Activated CD4-positive, alpha-beta memory T cell treated with anti-CD3 and anti-CD28 coated beads, Interleukin-2, amount 10 ng/mL, durations not matched to agents 7 days and 5 days (primary cell): ENCODE measurements around the gene MINK1. TPM values are rescaled to one million over a fixed set of nuclear protein-coding genes. Genes with fewer than 3 reads are reported as not detected.
A peak's percentile ranks its signal among the peaks of the same experiment; 100 is the strongest.

Experiments
- CTCF ChIA-PET: fragments of 350-600 bp; sonication (Branson Sonifier 250); formaldehyde crosslinking; loops from one replicate; lab custom pipeline; 2021; ENCODE audit warnings: antibody characterized with exemption, inconsistent platforms; lab: Charles Lee
- POLR2A ChIA-PET: fragments of 350-600 bp; sonication (Branson Sonifier 250); formaldehyde crosslinking; loops from one replicate; lab custom pipeline; 2021; ENCODE audit warnings: antibody characterized with exemption; lab: Charles Lee
- DNase-seq: peaks from one replicate; pipeline ENCODE4 v3.0.0-alpha.2; 2020
- H3K27ac Mint-ChIP-seq: one replicate; pipeline ENCODE4 v1.8.0; 2021; ENCODE audit warnings: mild to moderate bottlenecking, mixed read lengths
- H3K27me3 Mint-ChIP-seq: one replicate; pipeline ENCODE4 v1.8.0; 2021; ENCODE audit warnings: mixed read lengths
- H3K36me3 Mint-ChIP-seq: one replicate; pipeline ENCODE4 v1.8.0; 2021; ENCODE audit warnings: low read depth, mixed read lengths
- H3K4me1 Mint-ChIP-seq: one replicate; pipeline ENCODE4 v1.8.0; 2021; ENCODE audit warnings: mixed read lengths
- H3K4me3 Mint-ChIP-seq: one replicate; pipeline ENCODE4 v1.8.0; 2021; ENCODE audit warnings: mild to moderate bottlenecking, mixed read lengths
- H3K9me3 Mint-ChIP-seq: one replicate; pipeline ENCODE4 v1.8.0; 2021; ENCODE audit warnings: mixed read lengths
- total RNA-seq, 2 experiments: library from RNA; stranded (reverse); gene quantifications; one replicate each; pipeline ENCODE4 v1.2.3, GENCODE V29; 2021

Gene MINK1
- total RNA-seq, 2 experiments from 2014 or later, result 107 to 109 TPM

GRCh38 chr17:4796552-4796920 is 36.6 kb upstream of the MINK1 start:
- H3K9me3 Mint-ChIP-seq, result no peaks in the 10 kb centered on the region
- ChIA-PET CTCF (interaction anchor here (0.7 to 1.2 kb wide), 3 partner anchors 10 to 107 kb away, joined by 3 to 4 read pairs (median 3); partner anchors contain the start of genes CHRNE, PLD2 and VMO1), POLR2A (interaction anchor here (0.9 to 2.1 kb wide), 9 partner anchors 10 to 653 kb away, joined by 3 to 17 read pairs (median 5); partner anchors contain the start of genes ARRB2, CYB5D2, PLD2 and ZZEF1)
- H3K4me1 Mint-ChIP-seq, result peaks cover 18% of the 10 kb centered on the region
- H3K36me3 Mint-ChIP-seq, result peaks cover 23% of the 10 kb centered on the region
- H3K27me3 Mint-ChIP-seq, result peaks cover 2% of the 10 kb centered on the region
- peak overlapping the region; percentile 98 for H3K4me3 Mint-ChIP-seq
- peak; percentile 30 for DNase-seq
- peak overlapping the region; percentile 91 for H3K27ac Mint-ChIP-seq

GRCh38 chr17:4800462-4801196 is 32.5 kb upstream of the MINK1 start:
- H3K27ac Mint-ChIP-seq, result no peak overlapping the region
- H3K9me3 Mint-ChIP-seq, result no peaks in the 10 kb centered on the region
- DNase-seq, result no peak
- H3K4me1 Mint-ChIP-seq, result peaks cover 18% of the 10 kb centered on the region
- CTCF ChIA-PET, result interaction anchor here (3.1 kb wide), 1 partner anchor 10 kb away, joined by 17 read pairs; no protein-coding TSS in a partner anchor
- H3K36me3 Mint-ChIP-seq, result peaks cover 23% of the 10 kb centered on the region
- POLR2A ChIA-PET, result interaction anchor here (2.1 kb wide), 1 partner anchor 11 kb away, joined by 12 read pairs; the partner anchor contains the start of gene GLTPD2
- H3K4me3 Mint-ChIP-seq, result no peak overlapping the region
- H3K27me3 Mint-ChIP-seq, result no peaks in the 10 kb centered on the region

GRCh38 chr17:4802228-4802627 is 30.9 kb upstream of the MINK1 start, which contains the start of gene C17orf114:
TSS of gene C17orf114 (minus strand) at chr17:4802328.
- ChIA-PET CTCF (interaction anchor here (0.7 kb wide), 1 partner anchor 12 kb away, joined by 3 read pairs; no protein-coding TSS in a partner anchor), POLR2A (no interaction called here)
- Mint-ChIP-seq H3K9me3 (no peaks in the 10 kb centered on the region), H3K36me3 (peaks cover 19% of the 10 kb centered on the region), H3K4me3 (no peak within 1 kb of the TSS), H3K4me1 (peaks cover 12% of the 10 kb centered on the region), H3K27ac (no peak within 1 kb of the TSS), H3K27me3 (no peaks in the 10 kb centered on the region)
- no peak for DNase-seq

- Mint-ChIP-seq H3K27me3 (no peaks in the 10 kb centered on the region), H3K4me3 (peak overlapping the region; percentile 74), H3K36me3 (peaks cover 4% of the 10 kb centered on the region), H3K9me3 (no peaks in the 10 kb centered on the region), H3K27ac (no peak overlapping the region), H3K4me1 (peaks cover 23% of the 10 kb centered on the region)
- ChIA-PET CTCF (interaction anchor here (1.3 to 3.6 kb wide), 4 partner anchors 10 to 82 kb away, joined by 3 to 17 read pairs (median 6); partner anchors contain the start of genes GLTPD2, MED11 and PSMB6), POLR2A (interaction anchor here (0.6 to 2.0 kb wide), 8 partner anchors 8 to 103 kb away, joined by 3 to 19 read pairs (median 4); partner anchors contain the start of genes ARRB2, GLTPD2, PELP1 and PSMB6)
- DNase-seq, result no peak
Observed at GRCh38 chr17:4806456-4806776, 26.7 kb upstream of the MINK1 start.

GRCh38 chr17:4806777-4807604 is 26.1 kb upstream of the MINK1 start, which contains the start of gene PLD2:
TSS of gene PLD2 (plus strand) at chr17:4807152. CDS start at chr17:4807773, 621 bp downstream.
- peaks cover 4% of the 10 kb centered on the region for H3K36me3 Mint-ChIP-seq
- H3K4me3 Mint-ChIP-seq, result peak within 1 kb of the TSS; percentile 74
- DNase-seq, result peak; percentile 88
- POLR2A ChIA-PET, result interaction anchor here (0.6 to 2.0 kb wide), 12 partner anchors 9 to 104 kb away, joined by 3 to 19 read pairs (median 4); partner anchors contain the start of genes ARRB2, GLTPD2, MINK1 and PELP1
- H3K27ac Mint-ChIP-seq, result no peak within 1 kb of the TSS
- H3K4me1 Mint-ChIP-seq, result peaks cover 23% of the 10 kb centered on the region
- H3K27me3 Mint-ChIP-seq, result no peaks in the 10 kb centered on the region
- no peaks in the 10 kb centered on the region for H3K9me3 Mint-ChIP-seq
- CTCF ChIA-PET, result interaction anchor here (1.3 to 3.6 kb wide), 4 partner anchors 11 to 82 kb away, joined by 3 to 17 read pairs (median 6); partner anchors contain the start of genes GLTPD2, MED11 and PSMB6

GRCh38 chr17:4807605-4808377 is 25.3 kb upstream of the MINK1 start:
- H3K27ac Mint-ChIP-seq, result no peak overlapping the region
- H3K4me1 Mint-ChIP-seq, result peaks cover 23% of the 10 kb centered on the region
- H3K36me3 Mint-ChIP-seq, result peaks cover 4% of the 10 kb centered on the region
- no peaks in the 10 kb centered on the region for H3K27me3 Mint-ChIP-seq
- no peak for DNase-seq
- POLR2A ChIA-PET, result interaction anchor here (0.7 to 2.0 kb wide), 11 partner anchors 10 to 98 kb away, joined by 3 to 19 read pairs (median 4); partner anchors contain the start of genes ARRB2, GLTPD2, MINK1 and PSMB6
- CTCF ChIA-PET, result interaction anchor here (1.4 to 3.6 kb wide), 3 partner anchors 12 to 81 kb away, joined by 4 to 17 read pairs (median 7); partner anchors contain the start of genes GLTPD2 and PSMB6
- H3K4me3 Mint-ChIP-seq, result peak overlapping the region; percentile 73
- H3K9me3 Mint-ChIP-seq, result no peaks in the 10 kb centered on the region

GRCh38 chr17:4808378-4808767 is 24.8 kb upstream of the MINK1 start:
- POLR2A ChIA-PET, result interaction anchor here (0.9 kb wide), 1 partner anchor 12 kb away, joined by 4 read pairs; the partner anchor contains the start of gene PSMB6
- no peak overlapping the region for H3K27ac Mint-ChIP-seq
- H3K27me3 Mint-ChIP-seq, result no peaks in the 10 kb centered on the region
- peaks cover 23% of the 10 kb centered on the region for H3K4me1 Mint-ChIP-seq
- H3K9me3 Mint-ChIP-seq, result no peaks in the 10 kb centered on the region
- CTCF ChIA-PET, result interaction anchor here (3.6 kb wide), 1 partner anchor 18 kb away, joined by 17 read pairs; the partner anchor contains the start of gene GLTPD2
- no peak for DNase-seq
- H3K36me3 Mint-ChIP-seq, result peaks cover 4% of the 10 kb centered on the region
- peak overlapping the region; percentile 73 for H3K4me3 Mint-ChIP-seq

- ChIA-PET CTCF (no interaction called here), POLR2A (interaction anchor here (2.3 kb wide), 1 partner anchor 98 kb away, joined by 5 read pairs; no protein-coding TSS in a partner anchor)
- Mint-ChIP-seq H3K4me1 (peaks cover 21% of the 10 kb centered on the region), H3K9me3 (no peaks in the 10 kb centered on the region), H3K36me3 (peaks cover 4% of the 10 kb centered on the region), H3K27me3 (no peaks in the 10 kb centered on the region), H3K27ac (no peak overlapping the region), H3K4me3 (no peak overlapping the region)
- DNase-seq, result no peak
Observed at GRCh38 chr17:4810696-4811290, 22.3 kb upstream of the MINK1 start.

GRCh38 chr17:4811471-4811870 is 21.7 kb upstream of the MINK1 start:
- peaks cover 4% of the 10 kb centered on the region for H3K36me3 Mint-ChIP-seq
- POLR2A ChIA-PET, result no interaction called here
- no peak overlapping the region for H3K4me3 Mint-ChIP-seq
- no peak overlapping the region for H3K27ac Mint-ChIP-seq
- CTCF ChIA-PET, result no interaction called here
- DNase-seq, result no peak
- H3K4me1 Mint-ChIP-seq, result peaks cover 16% of the 10 kb centered on the region
- no peaks in the 10 kb centered on the region for H3K9me3 Mint-ChIP-seq
- H3K27me3 Mint-ChIP-seq, result no peaks in the 10 kb centered on the region

- Mint-ChIP-seq H3K27me3 (no peaks in the 10 kb centered on the region), H3K36me3 (peaks cover 4% of the 10 kb centered on the region), H3K4me3 (no peak overlapping the region), H3K27ac (no peak overlapping the region), H3K4me1 (peaks cover 12% of the 10 kb centered on the region), H3K9me3 (no peaks in the 10 kb centered on the region)
- no peak for DNase-seq
- POLR2A ChIA-PET, result no interaction called here
- CTCF ChIA-PET, result interaction anchor here (0.8 kb wide), 1 partner anchor 22 kb away, joined by 3 read pairs; no protein-coding TSS in a partner anchor
Observed at GRCh38 chr17:4812690-4813089, 20.4 kb upstream of the MINK1 start.

- H3K27ac Mint-ChIP-seq, result no peak overlapping the region
- no peaks in the 10 kb centered on the region for H3K9me3 Mint-ChIP-seq
- no peaks in the 10 kb centered on the region for H3K27me3 Mint-ChIP-seq
- no peak overlapping the region for H3K4me3 Mint-ChIP-seq
- no peaks in the 10 kb centered on the region for H3K36me3 Mint-ChIP-seq
- ChIA-PET POLR2A (no interaction called here), CTCF (no interaction called here)
- peaks cover 2% of the 10 kb centered on the region for H3K4me1 Mint-ChIP-seq
- no peak for DNase-seq
Observed at GRCh38 chr17:4815043-4815675, 18.0 kb upstream of the MINK1 start.
